HL-60/S4 treated with retinoic acid at 250 ng/mL for 4 days and 3 days (cell line): ENCODE measurements around the gene TSGA10IP.
"Not testable (repeated sequence)": the region's sequence is repeated elsewhere in the genome, so short reads cannot be mapped to it uniquely, and the experiment has no call there.

ENCODE experiments used
- in situ Hi-C: fragments of 300-500 bp; cut with MboI; formaldehyde crosslinking; loops from 2 replicates; pipeline ENCODE4 v1.7.0; 2022; ENCODE audit warnings: low sequenced_read_pairs

Gene TSGA10IP

DNA sequence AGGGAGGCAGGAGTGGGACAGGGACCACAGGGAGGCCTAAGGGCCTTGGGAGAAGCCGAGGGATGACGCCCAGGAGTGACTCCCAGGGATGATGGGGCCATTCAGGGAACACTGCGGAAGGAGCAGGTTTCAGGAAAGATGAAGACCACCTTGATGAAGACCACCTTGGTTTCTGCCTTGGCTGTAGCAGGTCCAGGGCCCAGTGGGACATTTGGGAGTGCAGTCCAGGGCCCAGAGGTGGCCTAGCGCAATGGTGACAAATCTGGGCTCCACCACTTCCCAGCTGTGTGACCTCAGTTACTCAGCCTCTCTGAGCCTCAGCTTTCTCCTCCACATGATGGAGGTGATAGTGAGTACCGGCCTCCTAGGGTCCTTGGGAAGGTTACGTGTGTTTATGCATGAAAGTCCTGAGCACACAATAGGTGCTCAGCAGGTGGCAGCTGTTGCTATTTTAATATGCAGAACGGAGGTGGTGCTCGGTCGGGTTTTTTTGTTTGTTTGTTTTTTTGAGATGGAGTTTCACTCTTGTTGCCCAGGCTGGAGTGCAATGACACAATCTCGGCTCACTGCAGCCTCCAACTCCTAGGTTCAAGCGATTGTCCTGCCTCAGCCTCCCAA lies 770 bp downstream of the TSGA10IP start:
- in situ Hi-C loops = no loop called here

DNA sequence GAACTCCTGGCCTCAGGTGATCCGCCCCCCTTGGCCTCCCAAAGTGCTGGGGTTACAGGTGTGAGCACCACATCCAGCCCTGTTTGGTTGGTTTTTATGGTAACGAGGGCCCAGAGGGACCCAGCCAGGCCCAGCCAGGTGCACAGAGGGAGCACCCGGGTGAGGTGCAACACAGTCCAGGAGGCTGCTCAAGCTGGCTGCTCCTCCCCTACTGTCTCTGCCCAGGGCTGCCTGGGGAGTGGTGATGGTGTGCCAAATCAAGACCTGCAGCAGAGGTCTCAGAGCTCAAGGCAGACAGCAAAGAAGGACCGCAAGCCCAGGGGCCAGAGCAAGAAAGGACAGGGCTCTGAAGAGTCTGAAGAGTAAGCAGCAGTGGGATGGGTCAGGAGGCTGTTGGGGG lies 1.4 kb downstream of the TSGA10IP start:
- in situ Hi-C loops = no loop called here

DNA sequence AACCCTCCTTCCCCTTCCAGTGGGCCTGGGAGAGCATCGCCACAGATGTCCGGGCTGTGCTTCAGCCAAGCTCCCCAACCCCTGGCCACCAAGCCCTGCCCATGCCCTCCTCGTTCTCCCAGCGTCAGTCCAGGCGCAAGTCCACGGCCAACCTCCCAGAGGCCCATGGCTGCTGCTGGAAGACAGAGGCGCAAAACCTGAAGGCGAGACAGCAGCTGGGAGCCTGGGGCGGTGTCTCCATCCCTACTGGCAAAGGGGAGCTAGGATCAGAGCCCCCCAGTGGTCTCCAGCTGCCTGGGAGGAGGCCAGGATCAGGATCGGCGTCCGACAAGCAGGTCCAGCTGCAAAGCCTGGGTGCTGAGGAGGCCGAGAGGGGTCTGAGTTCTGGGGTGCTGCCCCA lies 1.9 kb downstream of the TSGA10IP start:
- in situ Hi-C loops = no loop called here

DNA sequence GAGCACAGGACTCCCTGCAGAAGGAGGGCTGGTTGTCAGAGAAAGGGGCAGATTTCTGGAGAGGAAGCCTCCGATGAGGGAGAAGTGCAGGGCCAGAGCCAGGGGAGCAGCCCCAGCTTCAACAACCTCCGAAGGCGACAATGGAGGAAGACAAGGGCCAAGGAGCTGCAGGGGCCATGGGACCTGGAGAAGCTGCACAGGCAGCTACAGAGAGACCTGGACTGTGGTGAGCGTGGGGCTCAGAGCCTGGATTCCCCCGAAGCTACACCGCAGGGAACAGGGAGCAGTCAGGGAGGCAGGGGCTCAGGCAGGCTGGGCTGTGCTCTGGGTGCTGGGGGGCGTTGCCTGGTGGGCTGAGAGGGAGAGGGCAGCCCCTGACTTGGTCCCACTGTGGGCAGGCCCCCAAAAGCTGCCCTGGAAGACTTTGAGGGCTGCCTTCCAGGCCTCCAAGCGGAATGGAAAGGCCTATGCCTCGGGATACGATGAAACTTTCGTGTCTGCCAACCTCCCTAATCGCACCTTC lies 2.4 kb downstream of the TSGA10IP start:
- in situ Hi-C loops = no loop called here

DNA sequence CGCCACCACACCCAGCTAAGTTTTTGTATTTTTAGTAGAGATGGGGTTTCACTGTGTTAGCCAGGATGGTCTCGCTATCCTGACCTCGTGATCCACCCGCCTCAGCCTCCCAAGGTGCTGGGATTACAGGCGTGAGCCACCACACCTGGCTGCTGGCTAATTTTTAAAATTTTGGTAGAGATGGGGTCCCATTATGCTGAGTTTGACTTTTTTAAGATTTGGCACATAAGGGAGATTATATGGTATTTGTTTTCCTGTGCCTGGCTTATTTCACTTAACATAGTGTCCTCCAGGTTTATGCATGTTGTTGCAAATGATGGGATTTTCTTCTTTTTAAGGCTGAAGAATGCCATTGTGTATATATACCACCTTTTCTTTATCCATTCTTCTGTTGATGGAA lies 5.4 kb downstream of the TSGA10IP start:
- in situ Hi-C loops = not testable (repeated sequence)

DNA sequence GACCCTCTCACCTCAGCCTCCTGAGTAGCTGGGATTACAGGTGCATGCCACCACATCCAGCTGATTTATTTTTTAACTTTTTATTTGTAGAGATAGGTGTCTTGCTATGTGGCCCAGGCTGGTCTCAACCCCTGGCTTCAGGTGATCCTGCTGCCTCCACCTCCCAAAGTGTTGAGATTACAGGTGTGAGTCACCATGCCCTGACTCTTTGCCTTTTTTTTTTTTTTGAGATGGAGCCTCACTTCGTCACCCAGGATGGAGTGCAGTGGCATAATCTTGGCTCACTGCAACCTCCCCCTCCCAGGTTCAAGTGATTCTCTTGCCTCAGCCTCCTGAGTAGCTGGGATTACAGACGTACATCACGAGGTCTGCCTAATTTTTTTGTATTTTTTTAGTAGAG lies 6.4 kb downstream of the TSGA10IP start:
- in situ Hi-C loops = not testable (repeated sequence)

DNA sequence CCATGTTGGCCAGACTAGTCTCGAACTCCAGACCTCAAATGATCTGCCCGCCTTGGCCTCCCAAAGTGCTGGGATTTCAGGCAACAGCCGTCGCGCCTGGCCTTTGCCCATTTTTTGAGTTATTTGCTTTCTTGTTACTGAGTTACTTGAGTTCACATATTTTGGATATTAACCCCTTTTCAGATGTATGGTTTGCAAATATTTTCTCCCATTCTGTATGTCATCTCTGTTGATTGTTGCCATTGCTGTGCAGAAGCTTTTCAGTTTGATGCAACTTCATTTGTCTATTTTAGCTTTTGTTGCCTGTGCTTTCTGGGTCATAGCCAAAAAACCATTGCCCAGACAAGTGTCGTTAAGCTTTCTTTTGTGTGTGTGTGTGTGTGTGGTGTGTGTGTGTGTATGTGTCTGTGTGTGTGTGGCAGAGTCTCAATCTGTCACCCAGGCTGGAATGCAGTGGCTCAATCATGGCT lies 6.8 kb downstream of the TSGA10IP start:
- in situ Hi-C loops = no loop called here

DNA sequence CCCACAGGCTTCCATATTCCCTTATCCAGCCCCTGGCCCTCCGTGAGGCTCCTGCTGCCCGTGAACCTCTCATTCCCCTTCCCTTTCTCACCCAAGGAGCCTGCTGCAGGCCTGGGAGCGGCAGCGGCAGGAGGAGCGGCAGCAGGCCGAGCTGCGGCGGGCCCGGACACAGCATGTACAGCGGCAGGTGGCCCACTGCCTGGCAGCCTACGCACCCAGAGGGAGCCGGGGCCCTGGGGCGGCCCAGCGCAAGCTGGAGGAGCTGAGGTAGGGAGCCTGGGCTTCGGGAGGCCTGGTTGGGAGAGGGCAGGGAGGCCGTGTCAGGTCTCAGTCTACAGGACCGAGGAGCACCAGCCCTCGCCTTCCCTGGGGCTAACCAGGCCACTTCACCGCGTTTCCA lies 8.2 kb downstream of the TSGA10IP start:
- in situ Hi-C loops = no loop called here

DNA sequence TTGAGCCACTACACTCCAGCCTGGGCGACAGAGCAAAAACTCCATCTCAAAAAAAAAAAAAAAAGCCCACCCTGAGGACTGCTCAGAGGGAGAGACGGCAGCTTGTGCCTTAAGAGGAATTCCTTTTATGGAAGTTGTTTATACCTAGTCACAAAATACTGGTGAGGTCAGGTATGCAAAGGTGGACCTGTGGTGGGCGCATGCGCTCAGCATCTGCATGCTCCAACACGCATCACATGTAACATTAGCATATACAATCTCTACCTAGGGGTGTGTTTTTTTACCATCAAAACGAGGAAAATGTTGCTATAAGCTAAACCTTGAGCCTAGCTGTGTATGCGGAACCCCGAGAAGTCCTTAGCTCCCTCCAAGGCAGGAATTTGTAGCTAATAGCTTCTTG lies 9.5 kb downstream of the TSGA10IP start:
- in situ Hi-C loops = no loop called here

DNA sequence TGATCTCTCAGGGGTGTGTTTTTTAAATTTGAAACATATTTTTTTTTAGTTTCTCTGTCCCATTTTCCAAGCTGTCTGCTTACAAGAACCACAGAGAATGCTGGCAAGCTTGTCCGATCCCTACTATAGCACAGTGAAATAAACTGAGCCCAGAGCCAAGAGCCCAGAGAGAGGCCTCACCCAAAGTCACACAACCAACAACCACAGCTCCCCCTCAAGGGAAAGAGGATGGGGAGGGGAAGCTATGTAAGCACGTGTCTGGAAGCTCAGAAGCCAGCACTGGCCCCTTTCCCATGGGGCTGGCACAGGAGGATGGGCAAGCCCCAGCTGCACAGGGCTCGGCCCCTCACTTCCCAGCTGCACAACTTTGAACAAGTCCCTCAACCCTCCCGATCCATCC lies 13.0 kb downstream of the TSGA10IP start:
- in situ Hi-C loops = no loop called here

DNA sequence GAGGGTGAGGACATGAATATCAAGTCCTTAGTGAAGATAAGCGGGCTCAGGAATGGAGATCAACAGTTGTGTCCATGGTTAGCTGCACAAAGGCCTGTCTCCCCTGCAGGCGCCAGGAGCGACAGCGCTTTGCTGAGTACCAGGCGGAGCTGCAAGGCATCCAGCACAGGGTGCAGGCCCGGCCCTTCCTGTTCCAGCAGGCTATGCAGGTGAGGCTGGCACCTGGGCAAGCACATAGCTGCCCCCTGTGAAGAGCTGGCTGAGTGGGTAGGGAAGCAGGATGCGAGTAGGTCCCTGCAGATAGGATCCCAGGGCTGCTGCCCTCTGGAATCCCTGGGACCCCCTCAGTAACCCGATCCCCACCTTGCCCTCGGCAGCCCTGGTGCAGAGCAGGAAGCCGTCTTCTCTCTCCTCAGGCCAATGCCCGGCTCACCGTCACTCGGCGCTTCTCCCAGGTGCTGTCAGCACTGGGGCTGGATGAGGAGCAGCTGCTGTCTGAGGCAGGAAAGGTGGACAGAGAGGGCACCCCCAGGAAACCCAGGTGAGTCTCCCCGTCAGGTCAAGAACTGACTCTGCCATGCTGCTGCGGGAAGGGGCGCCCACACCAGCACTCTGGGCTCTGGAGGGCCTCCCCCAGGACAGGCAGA lies 13.6 kb downstream of the TSGA10IP start:
- in situ Hi-C loops = no loop called here

DNA sequence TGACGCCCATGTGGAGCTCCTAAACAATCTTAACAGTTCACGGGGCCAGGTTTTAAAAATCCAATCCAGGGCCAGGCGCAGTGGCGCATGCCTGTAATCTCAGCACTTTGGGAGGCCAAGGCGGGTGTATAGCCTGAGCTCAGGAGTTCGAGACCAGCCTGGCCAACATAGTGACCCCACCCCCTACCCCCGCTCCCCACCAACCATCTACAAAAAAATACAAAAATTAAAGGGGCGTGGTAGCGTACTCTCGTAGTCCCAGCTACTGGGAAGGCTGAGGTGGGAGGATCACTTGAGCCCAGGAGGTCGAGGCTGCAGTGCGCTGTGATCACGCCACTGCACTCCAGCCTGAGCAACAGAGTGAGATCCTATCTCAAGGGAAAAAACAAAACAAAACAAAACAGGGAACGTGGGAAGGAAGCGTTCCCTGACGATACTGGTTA lies 15.6 kb downstream of the TSGA10IP start:
- in situ Hi-C loops = no loop called here

DNA sequence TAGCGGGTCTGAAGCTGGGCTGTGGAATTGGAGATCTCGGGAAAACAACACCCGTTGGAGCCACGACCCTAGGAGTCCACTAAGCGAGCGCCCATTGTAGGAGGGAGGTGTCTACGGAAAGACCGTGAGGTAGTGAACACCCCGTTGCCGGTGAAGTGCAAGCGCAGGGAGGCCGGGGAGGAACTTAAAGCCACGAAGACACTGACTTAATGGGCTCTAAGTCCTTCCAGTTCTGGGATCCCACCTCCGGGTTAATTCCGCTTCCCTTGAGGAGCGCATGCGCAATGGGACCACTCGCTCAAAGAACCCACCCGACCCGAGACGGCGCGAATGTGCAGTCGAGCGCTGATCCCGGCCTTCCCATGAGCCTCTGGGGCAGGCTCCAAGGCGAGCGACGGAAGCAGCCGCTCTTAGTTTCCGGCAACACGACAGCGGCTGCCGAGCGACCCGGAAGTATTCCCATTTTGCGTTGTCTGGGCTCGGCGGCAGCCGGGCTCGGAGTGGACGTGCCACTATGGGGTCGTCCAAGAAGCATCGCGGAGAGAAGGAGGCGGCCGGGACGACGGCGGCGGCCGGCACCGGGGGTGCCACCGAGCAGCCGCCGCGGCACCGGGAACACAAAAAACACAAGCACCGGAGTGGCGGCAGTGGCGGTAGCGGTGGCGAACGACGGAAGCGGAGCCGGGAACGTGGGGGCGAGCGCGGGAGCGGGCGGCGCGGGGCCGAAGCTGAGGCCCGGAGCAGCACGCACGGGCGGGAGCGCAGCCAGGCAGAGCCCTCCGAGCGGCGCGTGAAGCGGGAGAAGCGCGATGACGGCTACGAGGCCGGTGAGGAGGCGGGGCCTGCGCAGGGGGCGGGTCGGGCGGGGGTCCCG lies 16.2 kb downstream of the TSGA10IP start, which contains the start of gene SART1:
TSS of gene SART1 (plus strand) at position 468 of the 874 bp plus-strand sequence. CDS start at position 515, 47 bp downstream.
- in situ Hi-C loops = no loop called here

DNA sequence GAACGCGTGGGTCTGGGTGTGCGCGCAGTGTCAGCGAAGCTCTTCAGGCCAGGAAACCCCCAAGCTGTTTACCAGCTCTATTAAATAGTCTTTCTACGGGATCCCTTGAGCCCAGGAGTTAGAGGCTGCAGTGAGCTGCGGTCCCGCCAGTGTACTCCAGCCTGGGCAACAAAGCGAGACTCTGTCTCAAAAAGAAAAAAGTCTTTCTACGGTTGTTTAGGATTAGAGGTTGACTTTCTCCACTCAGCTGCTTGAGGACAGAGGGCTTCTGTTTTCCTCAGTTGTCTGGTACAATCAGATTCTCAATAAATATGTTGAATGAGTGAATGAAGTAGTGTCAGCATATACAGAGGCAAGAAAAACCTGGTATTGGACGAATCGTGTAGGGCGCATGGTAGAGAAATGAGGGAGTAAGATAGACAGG lies 16.9 kb downstream of the TSGA10IP start:
- in situ Hi-C loops = no loop called here

DNA sequence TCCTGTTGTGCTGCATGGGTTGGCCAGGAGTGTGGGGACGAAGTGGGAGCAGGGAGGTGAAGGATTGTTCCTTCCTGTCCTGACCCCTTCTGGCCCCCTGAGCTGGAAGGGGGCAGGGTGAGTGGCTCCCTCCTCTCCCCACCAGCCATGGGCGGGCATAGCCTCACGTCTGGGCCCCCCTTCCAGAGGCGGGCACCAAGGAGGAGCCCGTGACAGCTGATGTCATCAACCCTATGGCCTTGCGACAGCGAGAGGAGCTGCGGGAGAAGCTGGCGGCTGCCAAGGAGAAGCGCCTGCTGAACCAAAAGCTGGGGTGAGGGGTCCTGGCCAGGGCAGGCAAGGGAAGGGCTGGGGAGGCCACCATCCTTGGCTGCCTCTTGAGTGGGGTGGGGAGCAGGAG lies 19.6 kb downstream of the TSGA10IP start:
- in situ Hi-C loops = no loop called here

DNA sequence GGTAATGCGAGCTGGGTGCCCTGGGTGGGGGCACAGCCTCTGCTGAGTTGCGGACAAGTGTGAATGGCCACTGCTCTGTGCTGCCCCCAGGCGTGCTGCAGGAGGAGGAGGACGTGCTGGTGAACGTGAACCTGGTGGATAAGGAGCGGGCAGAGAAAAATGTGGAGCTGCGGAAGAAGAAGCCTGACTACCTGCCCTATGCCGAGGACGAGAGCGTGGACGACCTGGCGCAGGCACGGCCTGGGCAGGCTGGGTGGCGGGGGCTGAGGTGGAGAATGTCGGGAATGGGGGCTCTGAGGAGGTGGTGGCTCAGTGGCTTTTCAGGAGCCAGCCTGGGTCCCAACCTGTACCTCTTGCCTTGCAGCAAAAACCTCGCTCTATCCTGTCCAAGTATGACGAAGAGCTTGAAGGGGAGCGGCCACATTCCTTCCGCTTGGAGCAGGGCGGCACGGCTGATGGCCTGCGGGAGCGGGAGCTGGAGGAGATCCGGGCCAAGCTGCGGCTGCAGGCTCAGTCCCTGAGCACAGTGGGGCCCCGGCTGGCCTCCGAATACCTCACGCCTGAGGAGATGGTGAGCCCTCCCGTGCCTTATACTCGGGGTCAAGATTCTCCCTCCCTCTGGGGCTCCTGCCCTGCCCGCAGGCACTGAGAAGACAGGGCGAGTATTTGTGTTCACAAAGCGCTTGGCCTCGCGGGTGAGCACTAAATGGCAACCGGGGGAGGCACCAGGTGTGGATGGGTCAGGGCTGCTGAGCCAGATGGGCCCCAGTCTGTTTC lies 20.9 kb downstream of the TSGA10IP start:
- in situ Hi-C loops = no loop called here

DNA sequence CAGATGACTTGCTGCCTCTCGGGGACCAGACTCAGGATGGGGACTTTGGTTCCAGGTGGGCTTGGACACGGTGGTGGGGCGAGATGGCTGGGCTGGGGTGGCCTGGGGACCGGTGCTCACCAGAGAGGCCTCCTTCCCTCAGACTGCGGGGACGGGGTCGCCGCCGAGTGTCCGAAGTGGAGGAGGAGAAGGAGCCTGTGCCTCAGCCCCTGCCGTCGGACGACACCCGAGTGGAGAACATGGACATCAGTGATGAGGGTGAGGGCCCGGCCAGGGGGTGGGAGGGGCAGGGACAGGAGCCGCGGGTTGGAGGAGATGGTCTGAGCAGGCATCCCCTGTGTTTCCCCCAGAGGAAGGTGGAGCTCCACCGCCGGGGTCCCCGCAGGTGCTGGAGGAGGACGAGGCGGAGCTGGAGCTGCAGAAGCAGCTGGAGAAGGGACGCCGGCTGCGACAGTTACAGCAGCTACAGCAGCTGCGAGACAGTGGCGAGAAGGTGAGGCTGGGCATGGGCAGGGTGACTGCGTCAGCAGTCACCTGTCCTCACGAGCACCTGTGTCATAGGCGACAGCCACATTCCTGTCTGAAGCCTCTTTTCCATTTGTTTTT lies 22.2 kb downstream of the TSGA10IP start:
- in situ Hi-C loops = no loop called here

DNA sequence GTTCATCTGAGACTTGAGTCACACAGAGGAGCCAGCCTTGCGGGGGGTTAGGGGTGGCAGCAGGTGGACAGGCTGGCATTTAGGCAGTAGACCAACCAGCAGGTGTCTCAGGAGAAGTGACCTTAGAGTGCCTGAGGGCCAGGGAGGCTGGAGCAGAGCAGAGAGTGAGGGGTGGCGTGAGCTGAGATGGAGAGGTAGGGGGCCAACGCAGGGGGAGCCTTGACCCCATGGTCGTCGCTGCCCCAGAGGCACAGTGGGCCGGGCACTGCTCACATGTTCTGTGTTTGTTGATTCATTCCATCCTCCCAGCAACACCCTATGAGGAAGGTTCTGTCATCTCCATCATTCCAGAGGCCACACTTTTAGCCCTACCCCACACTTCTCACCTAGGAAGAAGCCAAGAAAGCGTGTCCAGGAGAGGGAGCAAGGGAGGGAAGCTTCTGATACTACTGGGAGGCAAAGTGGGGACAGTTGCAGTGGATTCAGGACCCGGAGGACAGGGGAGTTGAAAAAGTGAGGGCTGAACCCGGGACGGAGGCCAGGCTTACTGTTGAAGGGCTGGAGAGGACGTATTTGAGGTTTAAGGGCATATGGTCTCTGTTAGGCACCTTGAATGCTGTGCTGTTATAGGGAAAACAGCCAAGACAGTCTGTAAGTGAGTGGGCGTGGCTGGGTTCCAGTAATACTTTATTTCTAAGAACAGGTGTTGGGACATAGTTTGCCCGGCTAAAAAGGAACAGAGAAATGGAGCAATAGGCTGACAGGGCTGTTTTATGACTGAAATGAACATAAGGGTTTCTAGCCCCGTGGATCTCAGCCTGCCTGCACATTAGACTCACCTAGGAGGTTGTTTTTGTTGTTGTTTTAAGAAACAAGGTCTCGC lies 23.6 kb downstream of the TSGA10IP start:
- in situ Hi-C loops = no loop called here

DNA sequence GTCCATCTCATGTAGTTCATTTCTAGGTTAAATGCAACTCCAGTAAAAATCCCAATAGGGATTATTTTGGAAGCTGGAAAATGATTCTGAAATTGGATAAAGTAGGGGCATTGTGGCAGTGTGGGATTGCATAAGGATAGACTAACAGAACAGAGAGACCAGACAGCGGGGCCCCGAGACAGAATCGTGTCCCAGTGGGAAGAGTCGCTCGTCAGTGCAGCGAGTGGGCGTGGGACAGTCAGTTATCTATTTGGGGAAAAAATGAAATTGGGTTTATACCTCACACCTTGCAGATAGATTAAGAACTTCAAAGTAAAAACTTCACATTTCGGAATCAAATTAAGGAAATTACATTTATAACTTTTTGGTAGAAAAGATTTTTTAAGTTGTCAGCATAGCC lies 26.8 kb downstream of the TSGA10IP start:
- in situ Hi-C loops = no loop called here
